Activated naive CD8-positive, alpha-beta T cell (primary cell): Measurements from ENCODE around the gene OGFOD3.
"Not testable (repeated sequence)": the region's sequence is repeated elsewhere in the genome, so short reads cannot be mapped to it uniquely, and the experiment has no call there.

Experiments
- H3K27ac Mint-ChIP-seq: one replicate; pipeline ENCODE4 v1.8.0; 2021; ENCODE audit warnings: mixed read lengths
- H3K27me3 Mint-ChIP-seq: one replicate; pipeline ENCODE4 v1.8.0; 2021; ENCODE audit warnings: mixed read lengths
- H3K36me3 Mint-ChIP-seq: one replicate; pipeline ENCODE4 v1.8.0; 2021; ENCODE audit warnings: mixed read lengths
- H3K4me1 Mint-ChIP-seq: one replicate; pipeline ENCODE4 v1.8.0; 2021; ENCODE audit warnings: low read depth, mixed read lengths
- H3K4me3 Mint-ChIP-seq: one replicate; pipeline ENCODE4 v1.8.0; 2021; ENCODE audit warnings: mild to moderate bottlenecking, mixed read lengths
- H3K9me3 Mint-ChIP-seq: one replicate; pipeline ENCODE4 v1.8.0; 2021; ENCODE audit warnings: low read depth, mixed read lengths

OGFOD3 gene

GRCh38 chr17:82384051-82384729 lies 34.2 kb downstream of the OGFOD3 start:
- no peak overlapping the region for H3K27ac Mint-ChIP-seq
- peaks cover 9% of the 10 kb centered on the region for H3K4me1 Mint-ChIP-seq
- H3K4me3 Mint-ChIP-seq = no peak overlapping the region
- H3K27me3 Mint-ChIP-seq = peaks cover 12% of the 10 kb centered on the region
- no peaks in the 10 kb centered on the region for H3K36me3 Mint-ChIP-seq
- H3K9me3 Mint-ChIP-seq = no peaks in the 10 kb centered on the region

- no peak overlapping the region for H3K27ac Mint-ChIP-seq
- no peak overlapping the region for H3K4me3 Mint-ChIP-seq
- no peaks in the 10 kb centered on the region for H3K9me3 Mint-ChIP-seq
- H3K4me1 Mint-ChIP-seq = peaks cover 9% of the 10 kb centered on the region
- H3K27me3 Mint-ChIP-seq = peaks cover 14% of the 10 kb centered on the region
- H3K36me3 Mint-ChIP-seq = no peaks in the 10 kb centered on the region
Observed at GRCh38 chr17:82383411-82383810, 35.0 kb downstream of the OGFOD3 start.

GRCh38 chr17:82382933-82383255 lies 35.5 kb downstream of the OGFOD3 start:
- Mint-ChIP-seq H3K27me3 (peaks cover 14% of the 10 kb centered on the region), H3K4me1 (peaks cover 9% of the 10 kb centered on the region), H3K9me3 (no peaks in the 10 kb centered on the region), H3K27ac (no peak overlapping the region), H3K36me3 (no peaks in the 10 kb centered on the region), H3K4me3 (no peak overlapping the region)

GRCh38 chr17:82382220-82382932 lies 36.0 kb downstream of the OGFOD3 start:
- H3K27me3 Mint-ChIP-seq = peaks cover 14% of the 10 kb centered on the region

DNA sequence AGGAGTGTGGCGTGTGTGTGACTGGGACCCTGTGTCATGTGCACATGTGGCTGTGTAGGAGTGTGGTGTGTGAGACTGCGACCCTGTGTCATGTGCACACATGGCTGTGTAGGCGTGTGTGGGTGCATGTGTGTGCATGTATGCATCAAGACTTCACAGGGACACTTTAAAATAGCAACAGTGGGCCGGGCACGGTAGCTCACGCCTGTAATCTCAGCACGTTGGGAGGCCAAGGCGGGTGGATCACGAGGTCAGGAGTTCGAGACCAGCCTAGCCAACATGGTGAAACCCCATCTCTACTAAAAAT lies 36.7 kb downstream of the OGFOD3 start:
- H3K4me3 Mint-ChIP-seq, H3K27ac Mint-ChIP-seq, H3K9me3 Mint-ChIP-seq, H3K4me1 Mint-ChIP-seq, H3K36me3 Mint-ChIP-seq: not testable (repeated sequence)
- H3K27me3 Mint-ChIP-seq = peaks cover 14% of the 10 kb centered on the region

More at GRCh38 chr17:82382220-82382932, 36.0 kb downstream of the OGFOD3 start:
- H3K9me3 Mint-ChIP-seq, H3K4me1 Mint-ChIP-seq, H3K36me3 Mint-ChIP-seq, H3K27ac Mint-ChIP-seq, H3K4me3 Mint-ChIP-seq: not testable (repeated sequence)

DNA sequence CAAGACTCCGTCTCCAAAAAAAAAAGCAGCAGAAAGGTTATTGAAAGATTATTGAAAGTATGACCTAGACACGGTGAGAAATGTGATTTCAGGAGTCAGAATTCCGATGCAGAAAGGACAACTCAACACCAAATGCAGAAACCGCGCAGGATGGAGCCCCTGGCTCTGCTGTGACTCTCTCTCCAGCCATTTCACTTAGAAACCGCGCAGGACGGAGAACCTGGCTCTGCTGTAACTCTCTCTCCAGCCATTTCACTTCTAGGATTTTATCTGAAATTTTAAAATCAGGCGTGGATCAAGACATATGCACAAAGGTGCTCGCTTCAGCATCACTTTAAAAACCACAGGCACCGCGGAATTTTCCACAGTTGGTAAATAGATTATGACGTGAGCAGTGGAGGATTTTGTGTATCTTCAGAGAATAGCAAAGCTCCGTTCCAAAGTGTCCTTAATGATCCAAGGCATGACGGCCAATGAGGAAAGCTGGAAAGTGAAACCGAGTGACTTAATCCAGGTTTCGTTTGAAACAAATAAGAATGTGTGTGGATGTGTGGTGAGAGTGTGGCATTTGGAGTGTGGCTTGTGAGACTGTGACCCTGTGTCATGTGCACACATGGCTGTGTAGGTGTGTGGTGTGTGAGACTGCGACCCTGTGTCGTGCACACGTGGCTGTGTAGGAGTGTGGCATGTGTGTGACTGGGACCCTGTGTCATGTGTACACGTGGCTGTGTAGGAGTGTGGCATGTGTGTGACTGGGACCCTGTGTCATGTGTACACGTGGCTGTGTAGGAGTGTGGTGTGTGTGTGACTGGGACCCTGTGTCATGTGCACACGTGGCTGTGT lies 37.3 kb downstream of the OGFOD3 start:
- Mint-ChIP-seq H3K36me3 (no peaks in the 10 kb centered on the region), H3K27ac (no peak overlapping the region), H3K4me3 (no peak overlapping the region), H3K4me1 (peaks cover 6% of the 10 kb centered on the region), H3K27me3 (peaks cover 14% of the 10 kb centered on the region), H3K9me3 (no peaks in the 10 kb centered on the region)

DNA sequence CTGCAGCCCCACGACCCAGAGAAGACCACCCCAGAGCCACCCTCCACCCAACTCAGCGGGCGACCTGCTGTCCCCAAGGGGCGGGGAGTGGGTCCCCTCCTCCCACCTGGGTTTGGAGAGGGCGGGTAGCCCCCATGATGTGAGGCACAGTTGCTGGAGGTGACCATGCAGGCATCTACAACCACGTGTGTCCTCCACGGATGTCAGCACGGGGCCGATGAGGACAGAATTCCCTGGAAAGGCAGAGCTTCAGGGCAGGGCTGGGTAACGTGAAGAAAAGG lies 39.7 kb downstream of the OGFOD3 start:
- Mint-ChIP-seq H3K4me3 (no peak overlapping the region), H3K27ac (no peak overlapping the region), H3K27me3 (peaks cover 14% of the 10 kb centered on the region), H3K9me3 (no peaks in the 10 kb centered on the region), H3K4me1 (peaks cover 6% of the 10 kb centered on the region), H3K36me3 (no peaks in the 10 kb centered on the region)

GRCh38 chr17:82377924-82378740 lies 40.3 kb downstream of the OGFOD3 start:
- H3K4me3 Mint-ChIP-seq = no peak overlapping the region
- H3K36me3 Mint-ChIP-seq = no peaks in the 10 kb centered on the region
- peaks cover 7% of the 10 kb centered on the region for H3K4me1 Mint-ChIP-seq
- H3K27ac Mint-ChIP-seq = no peak overlapping the region
- peaks cover 18% of the 10 kb centered on the region for H3K27me3 Mint-ChIP-seq
- H3K9me3 Mint-ChIP-seq = no peaks in the 10 kb centered on the region

GRCh38 chr17:82377294-82377693 lies 41.1 kb downstream of the OGFOD3 start:
- not testable (repeated sequence) for H3K36me3 Mint-ChIP-seq, H3K9me3 Mint-ChIP-seq, H3K4me3 Mint-ChIP-seq, H3K27ac Mint-ChIP-seq
- Mint-ChIP-seq H3K27me3 (peaks cover 23% of the 10 kb centered on the region), H3K4me1 (peaks cover 13% of the 10 kb centered on the region)

- Mint-ChIP-seq H3K4me3 (no peak overlapping the region), H3K27ac (no peak overlapping the region), H3K4me1 (peaks cover 11% of the 10 kb centered on the region), H3K36me3 (no peaks in the 10 kb centered on the region), H3K27me3 (peaks cover 17% of the 10 kb centered on the region), H3K9me3 (no peaks in the 10 kb centered on the region)
Observed at GRCh38 chr17:82376042-82376730, 42.2 kb downstream of the OGFOD3 start.

GRCh38 chr17:82375359-82376041 lies 42.9 kb downstream of the OGFOD3 start:
- Mint-ChIP-seq H3K27me3 (peaks cover 16% of the 10 kb centered on the region), H3K4me3 (no peak overlapping the region), H3K4me1 (peaks cover 15% of the 10 kb centered on the region), H3K27ac (no peak overlapping the region), H3K36me3 (no peaks in the 10 kb centered on the region), H3K9me3 (no peaks in the 10 kb centered on the region)

DNA sequence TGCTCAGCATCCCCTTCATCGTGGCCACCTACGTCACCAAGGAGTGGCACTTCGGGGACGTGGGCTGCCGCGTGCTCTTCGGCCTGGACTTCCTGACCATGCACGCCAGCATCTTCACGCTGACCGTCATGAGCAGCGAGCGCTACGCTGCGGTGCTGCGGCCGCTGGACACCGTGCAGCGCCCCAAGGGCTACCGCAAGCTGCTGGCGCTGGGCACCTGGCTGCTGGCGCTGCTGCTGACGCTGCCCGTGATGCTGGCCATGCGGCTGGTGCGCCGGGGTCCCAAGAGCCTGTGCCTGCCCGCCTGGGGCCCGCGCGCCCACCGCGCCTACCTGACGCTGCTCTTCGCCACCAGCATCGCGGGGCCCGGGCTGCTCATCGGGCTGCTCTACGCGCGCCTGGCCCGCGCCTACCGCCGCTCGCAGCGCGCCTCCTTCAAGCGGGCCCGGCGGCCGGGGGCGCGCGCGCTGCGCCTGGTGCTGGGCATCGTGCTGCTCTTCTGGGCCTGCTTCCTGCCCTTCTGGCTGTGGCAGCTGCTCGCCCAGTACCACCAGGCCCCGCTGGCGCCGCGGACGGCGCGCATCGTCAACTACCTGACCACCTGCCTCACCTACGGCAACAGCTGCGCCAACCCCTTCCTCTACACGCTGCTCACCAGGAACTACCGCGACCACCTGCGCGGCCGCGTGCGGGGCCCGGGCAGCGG lies 43.6 kb downstream of the OGFOD3 start:
- Mint-ChIP-seq H3K27ac (no peak overlapping the region), H3K4me3 (no peak overlapping the region), H3K27me3 (peaks cover 12% of the 10 kb centered on the region)

DNA sequence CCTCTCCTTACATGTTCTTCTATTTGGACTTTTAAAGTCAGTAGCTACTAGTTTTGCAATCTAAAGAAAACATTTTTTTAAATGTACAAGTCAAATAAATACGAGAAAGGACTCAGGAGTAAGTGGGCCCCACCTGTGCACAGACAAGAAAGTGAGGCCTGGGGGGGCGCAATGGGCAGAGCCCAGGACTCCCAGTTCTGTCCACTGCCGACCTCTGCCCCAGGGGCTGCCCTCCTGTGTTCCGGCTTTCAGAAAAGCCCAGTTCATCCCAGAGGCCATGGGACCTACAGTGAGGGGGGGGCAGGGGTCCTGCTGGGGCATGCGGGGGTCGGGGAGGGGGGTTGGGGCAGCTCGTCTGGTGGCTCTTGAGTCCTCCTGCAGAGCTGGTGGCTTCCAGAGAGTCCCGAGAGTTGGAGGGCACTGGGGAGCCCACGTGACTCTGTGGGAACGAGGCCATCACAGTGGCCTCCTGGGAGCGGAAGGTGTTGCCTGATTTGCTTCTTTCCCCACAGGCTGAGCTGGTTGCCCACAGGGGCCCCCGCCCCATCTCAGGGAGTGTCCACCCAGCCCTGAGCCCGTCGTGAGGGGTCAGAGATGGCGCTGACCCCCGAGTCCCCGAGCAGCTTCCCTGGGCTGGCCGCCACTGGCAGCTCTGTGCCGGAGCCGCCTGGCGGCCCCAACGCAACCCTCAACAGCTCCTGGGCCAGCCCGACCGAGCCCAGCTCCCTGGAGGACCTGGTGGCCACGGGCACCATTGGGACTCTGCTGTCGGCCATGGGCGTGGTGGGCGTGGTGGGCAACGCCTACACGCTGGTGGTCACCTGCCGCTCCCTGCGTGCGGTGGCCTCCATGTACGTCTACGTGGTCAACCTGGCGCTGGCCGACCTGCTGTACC lies 44.4 kb downstream of the OGFOD3 start:
- Mint-ChIP-seq H3K36me3 (no peaks in the 10 kb centered on the region), H3K4me3 (no peak overlapping the region), H3K27me3 (peaks cover 14% of the 10 kb centered on the region), H3K4me1 (peaks cover 15% of the 10 kb centered on the region), H3K9me3 (no peaks in the 10 kb centered on the region), H3K27ac (no peak overlapping the region)

More for the DNA sequence above, 43.6 kb downstream of the OGFOD3 start:
- peaks cover 13% of the 10 kb centered on the region for H3K4me1 Mint-ChIP-seq
- H3K9me3 Mint-ChIP-seq = no peaks in the 10 kb centered on the region
- H3K36me3 Mint-ChIP-seq = no peaks in the 10 kb centered on the region
